Esophagus squamous epithelium (tissue), 4 donors: ENCODE measurements around the gene ARF1.

ENCODE experiments used
- POLR2A ChIP-seq, 4 donors: fragments of 450-650 bp; IDR thresholded peaks; one replicate each; pipeline ENCODE4 v1.6.1; 2017; ENCODE audit warnings: antibody characterized with exemption in 4 of 4, mild to moderate bottlenecking in 4 of 4, moderate library complexity in 3 of 4
- TF ChIP-seq, protein P1 (sequence below), 6 experiments: fragments of 450-650 bp in 4 of 6; fragments of 200-600 bp in 2 of 6; sonication (generic) in 2 of 6; IDR thresholded peaks; one replicate each; pipeline ENCODE4 v1.5.1; 2016 to 2019; ENCODE audit warnings: antibody characterized with exemption in 6 of 6, mild to moderate bottlenecking in 4 of 6, moderate library complexity in 4 of 6

DNA sequence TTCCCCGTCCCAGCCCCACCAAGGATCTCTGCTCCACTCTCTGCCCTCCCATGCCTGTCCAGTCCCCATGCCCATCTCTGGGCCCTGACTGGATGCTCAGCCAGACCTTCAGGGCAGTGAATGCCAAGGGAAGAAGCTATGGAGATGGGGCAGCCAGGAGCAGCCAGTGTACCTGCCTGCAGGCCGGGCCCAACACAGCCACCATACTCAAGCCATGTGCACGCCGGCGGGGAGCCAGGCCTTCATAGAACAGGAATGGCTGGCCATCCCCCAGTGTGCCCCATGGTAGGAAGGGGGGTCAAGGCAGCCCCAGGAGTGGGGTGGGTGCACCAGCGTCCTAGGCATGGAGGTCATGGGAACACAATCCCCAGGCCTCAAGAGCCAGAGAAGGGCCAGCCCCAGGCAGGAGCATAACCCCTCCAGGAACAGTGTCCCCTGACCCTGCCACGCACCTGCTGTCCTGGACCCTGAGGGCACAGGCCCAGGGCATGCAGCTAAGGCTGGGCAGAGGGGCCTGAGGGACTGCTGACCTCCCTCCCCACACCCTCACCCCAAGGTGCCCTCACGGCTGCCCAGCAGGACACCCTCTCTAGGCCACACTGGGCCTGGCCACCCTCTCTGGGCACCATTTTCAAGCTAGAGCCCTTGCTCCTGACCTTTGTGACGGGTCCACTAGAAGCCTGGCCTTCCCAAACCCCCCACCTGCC lies 20.3 kb upstream of the ARF1 start:
- TF ChIP-seq POLR2A (IDR thresholded peaks at IDR 0.05): no peak
- TF ChIP-seq, protein P1, sequence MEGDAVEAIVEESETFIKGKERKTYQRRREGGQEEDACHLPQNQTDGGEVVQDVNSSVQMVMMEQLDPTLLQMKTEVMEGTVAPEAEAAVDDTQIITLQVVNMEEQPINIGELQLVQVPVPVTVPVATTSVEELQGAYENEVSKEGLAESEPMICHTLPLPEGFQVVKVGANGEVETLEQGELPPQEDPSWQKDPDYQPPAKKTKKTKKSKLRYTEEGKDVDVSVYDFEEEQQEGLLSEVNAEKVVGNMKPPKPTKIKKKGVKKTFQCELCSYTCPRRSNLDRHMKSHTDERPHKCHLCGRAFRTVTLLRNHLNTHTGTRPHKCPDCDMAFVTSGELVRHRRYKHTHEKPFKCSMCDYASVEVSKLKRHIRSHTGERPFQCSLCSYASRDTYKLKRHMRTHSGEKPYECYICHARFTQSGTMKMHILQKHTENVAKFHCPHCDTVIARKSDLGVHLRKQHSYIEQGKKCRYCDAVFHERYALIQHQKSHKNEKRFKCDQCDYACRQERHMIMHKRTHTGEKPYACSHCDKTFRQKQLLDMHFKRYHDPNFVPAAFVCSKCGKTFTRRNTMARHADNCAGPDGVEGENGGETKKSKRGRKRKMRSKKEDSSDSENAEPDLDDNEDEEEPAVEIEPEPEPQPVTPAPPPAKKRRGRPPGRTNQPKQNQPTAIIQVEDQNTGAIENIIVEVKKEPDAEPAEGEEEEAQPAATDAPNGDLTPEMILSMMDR (IDR thresholded peaks at IDR 0.05): no peak
